ENCODE data around the gene DUSP9.

- no peak for TF ChIP-seq ZBTB7A (tag by site-specific recombination; IDR thresholded peaks at IDR 0.05; ENCODE audit: low read depth)
- TF ChIP-seq, protein P1, sequence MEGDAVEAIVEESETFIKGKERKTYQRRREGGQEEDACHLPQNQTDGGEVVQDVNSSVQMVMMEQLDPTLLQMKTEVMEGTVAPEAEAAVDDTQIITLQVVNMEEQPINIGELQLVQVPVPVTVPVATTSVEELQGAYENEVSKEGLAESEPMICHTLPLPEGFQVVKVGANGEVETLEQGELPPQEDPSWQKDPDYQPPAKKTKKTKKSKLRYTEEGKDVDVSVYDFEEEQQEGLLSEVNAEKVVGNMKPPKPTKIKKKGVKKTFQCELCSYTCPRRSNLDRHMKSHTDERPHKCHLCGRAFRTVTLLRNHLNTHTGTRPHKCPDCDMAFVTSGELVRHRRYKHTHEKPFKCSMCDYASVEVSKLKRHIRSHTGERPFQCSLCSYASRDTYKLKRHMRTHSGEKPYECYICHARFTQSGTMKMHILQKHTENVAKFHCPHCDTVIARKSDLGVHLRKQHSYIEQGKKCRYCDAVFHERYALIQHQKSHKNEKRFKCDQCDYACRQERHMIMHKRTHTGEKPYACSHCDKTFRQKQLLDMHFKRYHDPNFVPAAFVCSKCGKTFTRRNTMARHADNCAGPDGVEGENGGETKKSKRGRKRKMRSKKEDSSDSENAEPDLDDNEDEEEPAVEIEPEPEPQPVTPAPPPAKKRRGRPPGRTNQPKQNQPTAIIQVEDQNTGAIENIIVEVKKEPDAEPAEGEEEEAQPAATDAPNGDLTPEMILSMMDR (tag by site-specific recombination; IDR thresholded peaks at IDR 0.05): no peak
- TF ChIP-seq MYNN (tag by site-specific recombination; IDR thresholded peaks at IDR 0.05; ENCODE audit: borderline replicate concordance): no peak
- TF ChIP-seq SP3 (tag by site-specific recombination; IDR thresholded peaks at IDR 0.05): no peak
- TF ChIP-seq ZNF513 (tag by site-specific recombination; IDR thresholded peaks at IDR 0.05): no peak
- no peak for TF ChIP-seq ZNF138 (tag by site-specific recombination; IDR thresholded peaks at IDR 0.05; ENCODE audit: borderline replicate concordance)
- no peak for TF ChIP-seq ZNF792 (tag by site-specific recombination; IDR thresholded peaks at IDR 0.05)
Measured at GRCh38 chrX:153690466-153690865, 43.5 kb downstream of the DUSP9 start.

Data from HEK293 (cell line).